Measurements from ENCODE around the gene HOXB3.

Gene HOXB3

GRCh38 chr17:48569674-48570324 lies 20.2 kb downstream of the HOXB3 start:
- no peak for DNase-seq (ENCODE audit: low read depth)

GRCh38 chr17:48569240-48569582 lies 20.8 kb downstream of the HOXB3 start:
- no peak for DNase-seq (ENCODE audit: low read depth)

DNA sequence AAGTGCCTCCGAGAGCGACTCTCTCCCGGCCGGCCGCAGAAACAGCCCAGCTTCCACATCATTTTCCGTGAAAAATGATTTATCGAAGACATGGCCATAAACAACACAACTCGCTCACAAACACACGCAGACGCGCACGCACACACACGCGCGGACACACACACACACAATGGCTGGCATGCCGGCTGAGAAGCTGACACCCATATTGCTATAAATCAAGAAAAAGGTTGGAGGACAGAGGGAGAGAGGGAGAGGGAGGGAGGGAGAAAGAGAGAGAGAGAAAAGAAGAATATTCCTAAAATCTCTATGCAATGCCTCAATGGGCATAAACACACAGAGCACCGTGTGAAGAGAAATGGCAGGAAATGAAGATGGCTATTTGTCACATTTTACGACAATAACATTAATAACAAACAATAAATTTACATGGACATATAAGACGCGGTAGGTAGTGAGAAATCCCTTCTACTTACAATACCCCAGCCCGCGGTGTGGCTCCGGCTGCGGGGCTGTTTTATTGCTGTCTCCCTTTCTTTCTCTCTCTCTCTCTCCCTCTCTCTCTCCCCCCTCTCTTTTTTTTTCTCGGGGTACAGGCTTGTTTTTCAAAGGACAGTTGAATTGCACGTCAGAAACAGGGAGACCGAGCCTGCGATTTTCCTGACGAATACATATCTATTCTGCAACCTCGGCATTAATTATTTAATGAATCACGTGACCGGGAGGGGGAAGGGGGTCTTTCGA lies 21.4 kb downstream of the HOXB3 start:
- DNase-seq (ENCODE audit: low read depth): no peak

DNA sequence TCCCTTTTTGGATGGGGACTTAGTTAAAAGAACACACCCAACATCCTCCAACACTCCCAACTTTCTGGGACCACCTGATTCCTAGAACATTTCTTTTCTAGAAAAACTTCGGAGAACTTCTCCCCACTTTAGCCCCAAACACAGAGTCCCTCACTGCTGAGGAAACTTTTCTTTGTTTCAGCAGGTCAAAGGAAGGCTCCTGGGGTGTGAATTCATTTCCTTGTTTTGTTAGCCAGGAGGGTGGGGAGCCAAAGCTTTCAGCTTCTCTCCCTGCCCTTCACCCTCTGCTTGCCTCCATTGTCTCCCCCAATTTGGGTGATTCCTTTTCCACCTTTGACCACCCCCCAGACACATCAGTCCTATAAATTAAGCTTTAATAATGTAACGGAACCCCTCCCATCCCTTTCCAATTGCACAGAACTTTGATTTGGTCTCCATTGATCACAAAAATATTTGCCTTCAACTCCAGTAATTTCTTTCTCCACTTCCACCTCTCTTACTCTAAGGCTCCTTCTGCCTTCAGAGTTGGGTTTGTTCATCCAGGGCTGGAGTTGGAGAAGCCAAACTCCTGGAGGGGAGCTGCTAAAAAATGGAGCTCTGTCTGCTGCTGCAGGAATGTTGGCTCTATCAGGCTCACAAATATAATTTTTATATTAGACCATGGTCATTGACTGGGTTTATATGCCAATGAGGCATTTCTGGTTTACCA lies 22.2 kb downstream of the HOXB3 start:
- no peak for DNase-seq (ENCODE audit: low read depth)

GRCh38 chr17:48567209-48567608 lies 22.8 kb downstream of the HOXB3 start:
- DNase-seq (ENCODE audit: low read depth): no peak

GRCh38 chr17:48566717-48567116 lies 23.3 kb downstream of the HOXB3 start:
- no peak for DNase-seq (ENCODE audit: low read depth)

GRCh38 chr17:48565925-48566710 lies 23.9 kb downstream of the HOXB3 start:
- no peak for DNase-seq (ENCODE audit: low read depth)

DNA sequence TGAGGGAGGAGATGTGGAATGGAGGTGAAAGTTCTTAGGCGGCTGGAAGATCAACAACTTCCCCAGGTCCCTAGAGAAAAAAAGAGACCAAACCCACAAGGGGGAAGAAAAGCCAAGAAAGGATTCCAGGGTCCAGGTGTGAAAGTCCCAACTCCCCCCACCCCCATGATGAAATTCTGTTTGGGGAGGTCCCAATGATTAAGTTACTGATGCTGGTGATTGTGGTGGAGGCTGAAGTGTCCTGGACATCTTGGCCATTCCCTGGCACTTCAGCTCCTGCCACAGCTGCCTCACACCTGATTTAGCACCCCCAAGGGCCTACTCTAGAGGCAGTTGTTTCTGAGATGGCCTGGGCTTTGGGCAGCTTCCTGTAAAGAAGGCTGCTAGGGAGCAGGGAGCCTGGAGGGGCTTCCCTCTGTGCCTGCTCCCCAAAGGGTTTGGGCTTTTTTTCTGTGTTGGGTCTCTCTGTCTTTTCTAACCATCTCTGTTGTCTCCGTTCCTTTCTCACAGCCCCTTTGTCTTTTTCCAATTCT lies 25.0 kb downstream of the HOXB3 start:
- DNase-seq (ENCODE audit: low read depth): no peak

DNA sequence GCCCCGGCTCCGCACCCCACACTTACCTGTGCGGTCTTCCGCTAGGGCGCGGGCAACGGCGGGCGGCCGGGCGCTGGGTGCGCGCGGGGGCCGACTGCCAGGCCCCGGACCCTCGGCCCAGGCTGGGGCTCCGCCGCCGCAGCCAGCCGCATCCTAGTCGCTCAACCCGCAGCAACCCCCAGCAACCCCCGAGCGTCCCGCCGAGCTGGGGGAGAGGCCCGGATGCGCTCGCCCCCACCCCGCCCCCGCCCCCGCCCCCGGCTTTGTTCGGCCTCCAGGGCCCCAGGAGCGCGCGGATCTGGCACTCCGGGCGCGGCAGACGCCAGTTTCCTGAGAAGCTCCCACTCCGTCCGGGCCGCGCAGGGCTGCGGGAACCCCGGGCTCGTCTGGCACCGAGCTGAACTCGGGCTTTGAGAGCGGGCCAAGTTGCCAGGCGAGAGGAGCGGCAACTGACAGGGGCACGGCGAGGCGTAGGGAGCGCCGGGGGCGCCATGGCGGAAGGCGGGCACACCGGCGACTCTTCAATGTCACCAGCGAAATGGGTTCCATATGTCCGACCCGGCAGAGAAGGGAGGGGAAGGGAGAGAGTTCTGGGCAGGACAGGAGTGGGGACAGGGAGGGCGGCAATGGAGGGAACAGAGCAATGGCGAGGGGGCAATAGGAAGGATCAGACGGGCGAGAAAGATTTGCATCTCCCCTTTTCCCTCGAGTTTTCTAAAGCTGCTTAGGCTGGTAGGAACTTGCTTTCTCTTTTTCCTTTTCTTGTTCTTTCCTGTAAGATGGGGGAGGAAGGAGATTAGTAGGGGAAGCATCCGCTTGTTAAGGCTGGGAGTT lies 25.6 kb downstream of the HOXB3 start:
- DNase-seq (ENCODE audit: low read depth): no peak

DNA sequence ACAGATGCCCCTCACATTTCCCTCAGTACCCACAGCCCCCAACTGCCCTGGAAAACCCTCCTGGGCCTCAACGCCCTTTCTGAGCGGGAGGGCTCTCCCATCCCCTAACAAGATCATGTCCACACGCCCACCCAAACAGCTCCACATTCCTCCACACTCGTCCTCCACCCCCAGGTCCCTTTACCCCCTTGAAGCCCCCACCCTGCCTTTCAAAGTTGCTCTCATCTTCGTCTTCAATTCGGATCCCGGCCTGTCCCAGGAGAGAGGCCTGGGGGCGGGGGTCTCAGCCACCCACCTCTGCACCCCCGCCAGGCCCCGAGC lies 26.2 kb downstream of the HOXB3 start:
- no peak for DNase-seq (ENCODE audit: low read depth)

DNA sequence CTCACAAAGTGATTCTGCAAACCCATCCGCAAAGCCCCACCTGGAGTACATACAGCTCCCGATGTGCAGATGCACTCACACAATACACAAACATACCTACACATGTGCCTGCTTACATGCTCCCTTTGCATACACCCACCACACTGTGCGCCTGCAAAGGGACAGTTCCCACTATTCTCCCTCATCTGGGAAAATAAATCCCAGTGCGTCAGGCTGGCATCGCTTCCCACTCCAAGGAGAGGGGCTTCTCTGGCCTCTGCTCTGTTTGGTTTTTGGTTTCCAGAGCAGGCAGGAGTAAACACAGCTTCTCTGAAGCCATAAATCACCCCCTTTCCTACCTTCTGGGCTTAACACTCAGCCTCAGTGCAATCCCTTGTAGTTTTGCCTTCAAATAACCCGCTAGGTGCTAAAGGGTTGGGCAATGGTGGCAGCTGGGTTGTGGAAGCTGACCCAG lies 26.6 kb downstream of the HOXB3 start:
- no peak for DNase-seq (ENCODE audit: low read depth)

GRCh38 chr17:48562934-48563333 lies 27.1 kb downstream of the HOXB3 start:
- no peak for DNase-seq (ENCODE audit: low read depth)

- no peak for DNase-seq (ENCODE audit: low read depth)
Observed at GRCh38 chr17:48561884-48562810, 27.9 kb downstream of the HOXB3 start.

DNA sequence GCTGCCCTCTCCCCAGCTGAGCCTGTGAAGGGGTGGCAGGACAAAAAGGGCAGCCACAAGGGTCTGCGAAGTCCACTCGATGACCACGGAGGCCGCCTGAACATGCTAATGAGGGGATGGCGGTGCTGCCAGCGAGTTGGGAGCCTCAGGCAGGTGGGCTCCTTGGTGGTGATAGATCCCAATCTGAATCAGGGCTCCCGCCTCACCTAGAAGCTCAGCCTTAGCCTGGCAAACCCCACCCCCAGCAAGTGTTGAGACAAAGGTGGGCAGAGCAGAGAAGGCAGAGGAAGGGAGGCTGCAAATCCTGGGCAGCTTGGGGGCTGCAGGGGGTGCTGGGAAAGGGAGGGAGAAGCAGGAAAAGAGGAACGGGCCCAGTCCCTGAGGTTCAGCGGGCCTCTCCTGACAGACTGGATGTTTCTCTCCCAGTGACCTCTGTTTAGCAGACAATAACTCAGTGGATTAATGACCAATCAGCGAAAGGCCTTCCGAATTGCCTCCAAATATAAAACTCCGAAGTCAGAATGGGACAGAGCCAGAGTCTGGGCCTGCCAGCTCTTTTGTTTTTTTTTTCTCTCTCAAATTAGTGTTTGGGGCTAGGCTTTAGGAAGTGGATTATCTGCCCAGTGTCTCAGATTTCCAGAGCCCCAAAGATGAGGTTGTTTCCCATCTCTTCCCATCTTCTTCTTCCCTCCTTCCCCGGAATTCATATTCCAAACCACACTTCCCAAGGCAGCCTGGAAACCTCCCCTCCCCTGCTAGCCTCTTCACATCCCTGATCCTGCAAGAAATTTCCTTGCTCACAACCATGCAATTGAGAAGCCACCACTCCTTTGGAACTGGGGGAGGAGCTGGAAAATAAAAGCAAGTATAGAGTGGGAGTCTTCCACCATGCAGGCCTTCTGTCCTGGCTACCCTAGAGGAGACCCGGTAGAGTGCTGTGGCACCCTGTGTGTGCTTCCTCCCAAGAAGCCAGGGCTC lies 29.9 kb downstream of the HOXB3 start:
- DNase-seq (ENCODE audit: low read depth): no peak

- no peak for DNase-seq (ENCODE audit: low read depth)
Observed at GRCh38 chr17:48559122-48559839, 30.8 kb downstream of the HOXB3 start.

- no peak for DNase-seq (ENCODE audit: low read depth)
Observed at GRCh38 chr17:48558831-48559121, 31.3 kb downstream of the HOXB3 start.

GRCh38 chr17:48558057-48558830 lies 31.8 kb downstream of the HOXB3 start:
- no peak for DNase-seq (ENCODE audit: low read depth)
